ENCODE measurements around the gene POLR2I. TPM values are rescaled to one million over a fixed set of nuclear protein-coding genes. Genes with fewer than 3 reads are reported as not detected.

Gene POLR2I
- total RNA-seq, 2 donors from 2014 or later, result 22.1 to 32.6 TPM

- Histone ChIP-seq H3K36me3 (peaks cover 14% of the 10 kb centered on the region), H3K27ac (peak overlapping the region; percentile 93 to 97), H3K4me3 (peak overlapping the region; percentile 72), H3K9me3 (no peaks in the 10 kb centered on the region), H3K27me3 (replicated peaks; ENCODE audit: insufficient read depth) (no peaks in the 10 kb centered on the region), H3K4me1 (ENCODE audit: control insufficient read depth in 1 of 2, low read depth in 2 of 2) (peaks cover 13 to 17% of the 10 kb centered on the region in 2 donors)
- no peak for ATAC-seq (ENCODE audit: insufficient number of reproducible peaks, low FRiP score, low read depth)
- no peak for DNase-seq (ENCODE audit: low spot score)
- TF ChIP-seq CTCF (IDR thresholded peaks at IDR 0.05), result no peak
Observed at GRCh38 chr19:36128392-36128736, 13.7 kb upstream of the POLR2I start.

GRCh38 chr19:36125557-36125956 lies 10.9 kb upstream of the POLR2I start:
- H3K36me3 ChIP-seq, result peaks cover 31% of the 10 kb centered on the region
- H3K4me1 ChIP-seq (ENCODE audit: control insufficient read depth in 1 of 2, low read depth in 2 of 2), result peaks cover 13 to 17% of the 10 kb centered on the region in 2 donors
- no peak overlapping the region for H3K4me3 ChIP-seq
- H3K27me3 ChIP-seq (replicated peaks; ENCODE audit: insufficient read depth), result no peaks in the 10 kb centered on the region
- no peak for DNase-seq (ENCODE audit: low spot score)
- ATAC-seq (ENCODE audit: insufficient number of reproducible peaks, low FRiP score, low read depth), result no peak
- no peaks in the 10 kb centered on the region for H3K9me3 ChIP-seq
- no peak overlapping the region for H3K27ac ChIP-seq
- TF ChIP-seq CTCF (IDR thresholded peaks at IDR 0.05), result no peak

GRCh38 chr19:36121486-36122124 lies 6.9 kb upstream of the POLR2I start:
- Histone ChIP-seq H3K9me3 (no peaks in the 10 kb centered on the region), H3K27me3 (replicated peaks; ENCODE audit: insufficient read depth) (no peaks in the 10 kb centered on the region), H3K36me3 (peaks cover 39% of the 10 kb centered on the region), H3K27ac (no peak overlapping the region), H3K4me3 (no peak overlapping the region), H3K4me1 (ENCODE audit: control insufficient read depth in 1 of 2, low read depth in 2 of 2) (peaks cover 1 to 8% of the 10 kb centered on the region in 2 donors)
- ATAC-seq (ENCODE audit: insufficient number of reproducible peaks, low FRiP score, low read depth) (no peak), DNase-seq (ENCODE audit: low spot score) (no peak)
- no peak for TF ChIP-seq CTCF (IDR thresholded peaks at IDR 0.05)

- H3K4me1 ChIP-seq (ENCODE audit: control insufficient read depth in 1 of 2, low read depth in 2 of 2), result peaks cover 8 to 15% of the 10 kb centered on the region in 2 donors
- H3K36me3 ChIP-seq, result peaks cover 39% of the 10 kb centered on the region
- no peaks in the 10 kb centered on the region for H3K27me3 ChIP-seq (replicated peaks; ENCODE audit: insufficient read depth)
- DNase-seq (ENCODE audit: low spot score), result no peak
- ATAC-seq (ENCODE audit: insufficient number of reproducible peaks, low FRiP score, low read depth), result no peak
- H3K27ac ChIP-seq, result no peak overlapping the region
- TF ChIP-seq CTCF (IDR thresholded peaks at IDR 0.05), result no peak
- H3K4me3 ChIP-seq, result no peak overlapping the region
- no peaks in the 10 kb centered on the region for H3K9me3 ChIP-seq
Observed at GRCh38 chr19:36120984-36121358, 6.3 kb upstream of the POLR2I start.

GRCh38 chr19:36120092-36120983 lies 5.7 kb upstream of the POLR2I start:
- Histone ChIP-seq H3K27ac (no peak overlapping the region), H3K27me3 (replicated peaks; ENCODE audit: insufficient read depth) (no peaks in the 10 kb centered on the region), H3K4me1 (ENCODE audit: control insufficient read depth in 1 of 2, low read depth in 2 of 2) (peaks cover 8 to 16% of the 10 kb centered on the region in 2 donors), H3K9me3 (no peaks in the 10 kb centered on the region), H3K4me3 (no peak overlapping the region), H3K36me3 (peaks cover 37% of the 10 kb centered on the region)
- ATAC-seq (ENCODE audit: insufficient number of reproducible peaks, low FRiP score, low read depth) (no peak), DNase-seq (ENCODE audit: low spot score) (no peak)
- no peak for TF ChIP-seq CTCF (IDR thresholded peaks at IDR 0.05)
